ENCODE measurements around the gene PLXNA3.

PLXNA3 gene

GRCh38 chrX:154481911-154482601 lies 24.0 kb downstream of the PLXNA3 start:
- TF ChIP-seq CTCF (IDR thresholded peaks at IDR 0.05; ENCODE audit: low read depth, low read length) (no peak), MYC (IDR thresholded peaks at IDR 0.05; ENCODE audit: low read depth, low read length) (no peak), POLR2A (IDR thresholded peaks at IDR 0.05; ENCODE audit: extremely low read depth, insufficient read length) (no peak)
- TF ChIP-seq, protein P1, sequence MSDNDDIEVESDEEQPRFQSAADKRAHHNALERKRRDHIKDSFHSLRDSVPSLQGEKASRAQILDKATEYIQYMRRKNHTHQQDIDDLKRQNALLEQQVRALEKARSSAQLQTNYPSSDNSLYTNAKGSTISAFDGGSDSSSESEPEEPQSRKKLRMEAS (IDR thresholded peaks at IDR 0.05; ENCODE audit: low read depth, low read length), result no peak
- H3K4me3 ChIP-seq (ENCODE audit: low read depth, low read length), result no peak overlapping the region
- no peak for DNase-seq (ENCODE audit: low read depth)

- DNase-seq (ENCODE audit: low read depth), result no peak
- TF ChIP-seq CTCF (IDR thresholded peaks at IDR 0.05; ENCODE audit: low read depth, low read length), result no peak
- no peak overlapping the region for H3K4me3 ChIP-seq (ENCODE audit: low read depth, low read length)
These were observed 24.7 kb downstream of the PLXNA3 start for GRCh38 chrX:154482786-154483185.

- H3K4me3 ChIP-seq (ENCODE audit: low read depth, low read length), result no peak overlapping the region
- TF ChIP-seq CTCF (IDR thresholded peaks at IDR 0.05; ENCODE audit: low read depth, low read length) (no peak), MYC (IDR thresholded peaks at IDR 0.05; ENCODE audit: low read depth, low read length) (no peak), POLR2A (IDR thresholded peaks at IDR 0.05; ENCODE audit: extremely low read depth, insufficient read length) (no peak)
- TF ChIP-seq, protein P1 (IDR thresholded peaks at IDR 0.05; ENCODE audit: low read depth, low read length), result no peak
- DNase-seq (ENCODE audit: low read depth), result no peak
These were observed 25.2 kb downstream of the PLXNA3 start for GRCh38 chrX:154483325-154483724.

DNA sequence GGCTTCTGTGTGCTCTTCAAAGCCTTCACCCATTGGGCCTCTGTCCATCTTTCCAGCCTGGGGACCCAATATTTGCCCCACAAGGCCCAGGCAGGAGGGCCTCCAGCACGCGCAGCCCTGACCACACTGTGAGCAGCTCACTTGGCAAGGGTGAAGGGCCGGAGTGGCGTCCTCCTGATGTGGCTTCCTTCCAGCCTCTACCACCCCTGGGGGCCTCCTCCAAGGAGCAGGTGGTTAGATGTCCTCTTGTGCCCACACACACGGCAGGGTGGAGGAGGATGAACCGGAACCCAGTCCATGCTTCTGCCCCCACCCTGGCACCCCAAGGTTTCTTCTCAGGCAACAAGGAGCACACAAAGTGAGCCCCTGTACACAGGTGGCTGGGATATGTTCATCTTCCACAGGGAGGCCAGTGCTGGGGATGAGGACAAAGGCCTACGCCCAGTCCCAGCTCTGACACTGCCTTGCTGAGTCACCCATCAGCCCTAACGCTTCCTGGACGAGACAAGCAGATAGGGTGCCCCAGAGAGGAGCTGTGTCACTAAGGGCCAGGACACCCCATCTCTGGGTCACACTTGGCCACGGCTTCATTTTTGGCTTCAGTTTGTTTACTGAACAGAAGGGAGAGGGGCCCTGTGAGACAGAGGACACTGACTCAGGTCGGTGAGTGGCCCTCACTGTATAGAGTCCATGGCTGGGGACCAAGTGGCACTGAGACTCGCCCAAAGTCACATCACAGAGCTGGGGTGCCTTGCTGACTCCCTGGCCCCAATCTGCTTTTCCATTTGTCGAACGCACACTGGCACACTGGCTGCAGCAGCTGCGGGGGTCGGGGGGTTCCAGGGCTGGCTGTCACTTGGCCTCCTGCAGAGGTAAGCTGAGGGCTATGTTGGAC lies 26.4 kb downstream of the PLXNA3 start:
- TF ChIP-seq CTCF (IDR thresholded peaks at IDR 0.05; ENCODE audit: low read depth, low read length) (no peak), MYC (IDR thresholded peaks at IDR 0.05; ENCODE audit: low read depth, low read length) (no peak), POLR2A (IDR thresholded peaks at IDR 0.05; ENCODE audit: extremely low read depth, insufficient read length) (no peak)
- TF ChIP-seq, protein P1 (IDR thresholded peaks at IDR 0.05; ENCODE audit: low read depth, low read length), result no peak
- peak; percentile 37 for DNase-seq (ENCODE audit: low read depth)
- H3K4me3 ChIP-seq (ENCODE audit: low read depth, low read length), result peak overlapping the region; percentile 70

- DNase-seq (ENCODE audit: low read depth), result no peak
- TF ChIP-seq POLR2A (IDR thresholded peaks at IDR 0.05; ENCODE audit: extremely low read depth, insufficient read length) (no peak), CTCF (IDR thresholded peaks at IDR 0.05; ENCODE audit: low read depth, low read length) (no peak), MYC (IDR thresholded peaks at IDR 0.05; ENCODE audit: low read depth, low read length) (no peak)
- TF ChIP-seq, protein P1 (IDR thresholded peaks at IDR 0.05; ENCODE audit: low read depth, low read length), result no peak
These were observed 27.3 kb downstream of the PLXNA3 start for GRCh38 chrX:154485150-154486051.

More at GRCh38 chrX:154485150-154486051, 27.3 kb downstream of the PLXNA3 start:
- H3K4me3 ChIP-seq (ENCODE audit: low read depth, low read length), result peak overlapping the region; percentile 70

All from NB4 (cell line).